H1 (cell line): ENCODE measurements around the gene ME3. TPM values are rescaled to one million over a fixed set of nuclear protein-coding genes. Genes with fewer than 3 reads are reported as not detected.

Experiments
- CTCF ChIA-PET: fragments of 300-600 bp; sonication (Branson Sonifier 250); formaldehyde crosslinking; loops from one replicate; lab custom pipeline; 2021; ENCODE audit not compliant: partially characterized antibody; lab: Charles Lee
- POLR2A ChIA-PET: fragments of 300-600 bp; sonication (Branson Sonifier 250); formaldehyde crosslinking; loops from one replicate; lab custom pipeline; 2021; ENCODE audit warnings: inconsistent platforms; ENCODE audit not compliant: partially characterized antibody; lab: Charles Lee
- DNase-seq, 2 experiments: peaks; one replicate each; pipeline versions ENCODE4 v3.0.0 to v3.0.0-alpha.2; 2010 to 2022; ENCODE audit warnings: low spot score in 2 of 2, low read depth in 1 of 2, mixed read lengths in 1 of 2
- FAIRE-seq: peaks from 2 replicates; lab custom pipeline; 2011; peaks lifted over from hg19 to GRCh38; lab: Jason Lieb, UNC
- H2AFZ ChIP-seq: 2 replicates; pipeline ENCODE4 v1.8.1; 2012; ENCODE audit warnings: low read length, inconsistent platforms
- H2AK5ac ChIP-seq: 2 replicates; pipeline ENCODE4 v1.6.1; 2013; ENCODE audit warnings: low read depth, low read length
- H2BK120ac ChIP-seq: replicated peaks from 2 replicates; pipeline ENCODE3; 2013; ENCODE audit warnings: low read depth, low read length, inconsistent platforms
- H2BK12ac ChIP-seq: 2 replicates; pipeline ENCODE4 v1.6.1; 2013; ENCODE audit warnings: low read depth, low read length
- H2BK15ac ChIP-seq: 2 replicates; pipeline ENCODE4 v1.6.1; 2013; ENCODE audit warnings: low read length
- H2BK20ac ChIP-seq: 2 replicates; pipeline ENCODE4 v1.6.1; 2013; ENCODE audit warnings: low read length
- H2BK5ac ChIP-seq: 2 replicates; pipeline ENCODE4 v1.6.1; 2013; ENCODE audit warnings: low read depth, low read length
- H3K14ac ChIP-seq: 2 replicates; pipeline ENCODE4 v1.6.1; 2013; ENCODE audit warnings: inconsistent platforms; ENCODE audit not compliant: insufficient read length
- H3K18ac ChIP-seq: 2 replicates; pipeline ENCODE4 v1.6.1; 2013; ENCODE audit warnings: low read length; ENCODE audit errors: extremely low read depth
- H3K23ac ChIP-seq: 2 replicates; pipeline ENCODE4 v1.6.1; 2013; ENCODE audit warnings: inconsistent platforms; ENCODE audit not compliant: insufficient read length
- H3K23me2 ChIP-seq: 2 replicates; pipeline ENCODE4 v1.6.1; 2013; ENCODE audit warnings: low read depth, low read length
- H3K27ac ChIP-seq: 2 replicates; pipeline ENCODE4 v1.6.1; 2011; ENCODE audit warnings: low read depth, low read length, inconsistent platforms
- H3K27me3 ChIP-seq, 4 experiments: replicated peaks in 1 of 4; 1 replicate in 1 of 4; 2 replicates in 3 of 4; pipeline versions ENCODE4 v1.6.1 to v1.8.1; 2011 to 2013; ENCODE audit warnings: low read length in 3 of 4, mild to moderate bottlenecking in 3 of 4, inconsistent platforms in 2 of 4, mixed read lengths in 2 of 4, moderate library complexity in 1 of 4; ENCODE audit not compliant: control insufficient read depth in 3 of 4, insufficient read depth in 3 of 4; ENCODE audit errors: extremely low read depth in 1 of 4
- H3K36me3 ChIP-seq, 4 experiments: 2 replicates each; pipeline versions ENCODE4 v1.6.1 to v1.8.1; 2011 to 2013; ENCODE audit warnings: mild to moderate bottlenecking in 4 of 4, low read length in 3 of 4, moderate library complexity in 2 of 4, control low read depth in 1 of 4, inconsistent platforms in 1 of 4; ENCODE audit not compliant: insufficient read depth in 4 of 4, control insufficient read depth in 2 of 4
- H3K4ac ChIP-seq: replicated peaks from 2 replicates; pipeline ENCODE3; 2013; ENCODE audit warnings: low read length, low read depth, mixed read lengths, inconsistent platforms; ENCODE audit not compliant: insufficient read length
- H3K4me1 ChIP-seq, 4 experiments: replicated peaks in 1 of 4; 1 replicate in 1 of 4; 2 replicates in 3 of 4; pipeline versions ENCODE4 v1.6.1 to v1.8.1; 2011 to 2013; ENCODE audit warnings: low read length in 3 of 4, inconsistent platforms in 2 of 4, mixed read lengths in 1 of 4; ENCODE audit not compliant: insufficient read depth in 4 of 4, control insufficient read depth in 3 of 4
- H3K4me2 ChIP-seq, 2 experiments: 2 replicates each; pipeline versions ENCODE4 v1.6.1 to v1.8.1; 2011 to 2013; ENCODE audit warnings: low read depth in 2 of 2, low read length in 2 of 2, control low read depth in 1 of 2, inconsistent platforms in 1 of 2, mild to moderate bottlenecking in 1 of 2; ENCODE audit not compliant: insufficient read depth in 1 of 2
- H3K4me3 ChIP-seq, 4 experiments: fragments of 200-600, 300-600 bp in 1 of 4; sonication (generic), shearing (Covaris generic), sonication (Bioruptor Twin) in 1 of 4; 2 replicates each; pipeline versions ENCODE4 v1.5.1 to v1.8.1; 2011 to 2016; ENCODE audit warnings: low read length in 4 of 4, low read depth in 3 of 4, control low read depth in 2 of 4, inconsistent platforms in 2 of 4, mild to moderate bottlenecking in 2 of 4, mixed read lengths in 1 of 4, moderate library complexity in 1 of 4; ENCODE audit not compliant: insufficient read depth in 2 of 4; ENCODE audit errors: extremely low read depth in 1 of 4
- H3K56ac ChIP-seq: replicated peaks from 2 replicates; pipeline ENCODE3; 2013; ENCODE audit warnings: low read depth, mild to moderate bottlenecking, mixed read lengths, low read length, inconsistent platforms; ENCODE audit not compliant: insufficient read length
- H3K79me1 ChIP-seq: 2 replicates; pipeline ENCODE4 v1.6.1; 2013; ENCODE audit warnings: low read depth, low read length, control low read depth
- H3K79me2 ChIP-seq, 2 experiments: 2 replicates each; pipeline versions ENCODE4 v1.6.1 to v1.8.1; 2012 to 2013; ENCODE audit warnings: low read length in 2 of 2, mild to moderate bottlenecking in 2 of 2, inconsistent platforms in 1 of 2; ENCODE audit not compliant: insufficient read depth in 2 of 2, control insufficient read depth in 1 of 2
- H3K9ac ChIP-seq, 4 experiments: replicated peaks in 1 of 4; 1 replicate in 1 of 4; 2 replicates in 3 of 4; pipeline versions ENCODE4 v1.6.1 to v1.8.1; 2011 to 2013; ENCODE audit warnings: low read depth in 3 of 4, low read length in 3 of 4, control low read depth in 2 of 4, mild to moderate bottlenecking in 2 of 4, moderate library complexity in 2 of 4, inconsistent platforms in 1 of 4; ENCODE audit errors: extremely low read depth in 1 of 4
- H3K9me3 ChIP-seq, 2 experiments: 2 replicates each; pipeline versions ENCODE4 v1.6.1 to v1.8.1; 2012 to 2013; ENCODE audit warnings: mild to moderate bottlenecking in 2 of 2, moderate library complexity in 2 of 2, control low read depth in 1 of 2, inconsistent platforms in 1 of 2, low read depth in 1 of 2, low read length in 1 of 2, mixed read lengths in 1 of 2; ENCODE audit not compliant: insufficient read depth in 2 of 2
- H4K20me1 ChIP-seq, 2 experiments: replicated peaks in 1 of 2; 2 replicates each; pipeline versions ENCODE3 to v1.8.1; 2011 to 2013; ENCODE audit warnings: inconsistent platforms in 2 of 2, low read length in 2 of 2, mild to moderate bottlenecking in 1 of 2; ENCODE audit not compliant: insufficient read depth in 2 of 2, control insufficient read depth in 1 of 2
- H4K5ac ChIP-seq: 2 replicates; pipeline ENCODE4 v1.6.1; 2013; ENCODE audit warnings: low read length, low read depth, mixed read lengths, inconsistent platforms; ENCODE audit not compliant: insufficient read length
- H4K8ac ChIP-seq: 2 replicates; pipeline ENCODE4 v1.8.0; 2013; ENCODE audit warnings: mild to moderate bottlenecking, moderate library complexity, low read length, inconsistent platforms; ENCODE audit not compliant: insufficient read depth; ENCODE audit errors: extremely low read depth
- H4K91ac ChIP-seq: replicated peaks from 2 replicates; pipeline ENCODE3; 2013; ENCODE audit warnings: low read length, mixed read lengths, inconsistent platforms; ENCODE audit not compliant: insufficient read length
- HDAC6 ChIP-seq: IDR thresholded peaks from one replicate; pipeline ENCODE4 v1.7.1; 2012; ENCODE audit warnings: low read depth, mild to moderate bottlenecking, inconsistent platforms, low read length, moderate library complexity
- RFX5 ChIP-seq: IDR thresholded peaks from 2 replicates; pipeline ENCODE4 v1.6.1; 2011; ENCODE audit warnings: low read depth, low read length, improper control_type of control experiment, borderline replicate concordance
- RNF2 ChIP-seq: fragments of 200-900, 300-1000 bp; sonication (generic); IDR thresholded peaks from 2 replicates; pipeline ENCODE4 v1.7.1; 2016; ENCODE audit warnings: borderline replicate concordance, low read depth, mild to moderate bottlenecking, antibody characterized with exemption, low read length; ENCODE audit not compliant: poor library complexity, severe bottlenecking; ENCODE audit errors: missing control alignments
- SIRT6 ChIP-seq: IDR thresholded peaks from one replicate; pipeline ENCODE4 v1.7.1; 2012; ENCODE audit warnings: low read length, inconsistent platforms
- WGBS, 2 experiments: shearing (Covaris generic) in 1 of 2; methylation state at CpG; one replicate each; pipeline versions ENCODE4 v1.1.6 to v1.1.7; 2013 to 2015; ENCODE audit warnings: low lambda C conversion rate in 2 of 2, mixed read lengths in 2 of 2, inconsistent platforms in 1 of 2, low coverage in 1 of 2, missing lambda C conversion rate in 1 of 2; ENCODE audit not compliant: insufficient replicate concordance in 2 of 2, insufficient coverage in 1 of 2, insufficient read length in 1 of 2; ENCODE audit errors: extremely low coverage in 1 of 2, missing lambda C conversion rate in 1 of 2; 5-methylcytosine and 5-hydroxymethylcytosine counted together
- polyA plus RNA-seq, 7 experiments: library from polyadenylated mRNA; depleted of rRNA in 3 of 7; stranded (reverse) in 5 of 7; unstranded in 2 of 7; fragments of >200 nt in 5 of 7; fragments of 200-250 nt in 2 of 7; gene quantifications; 1 replicate in 5 of 7; 2 replicates in 1 of 7; 4 replicates in 1 of 7; pipeline versions ENCODE4 v1.2.1 to v1.2.3, GENCODE V29; 2011 to 2013; ENCODE audit warnings: missing spikeins in 2 of 7, mixed read lengths in 2 of 7
- total RNA-seq: library from RNA; stranded (reverse); fragmentation: NEBNext Ultra II Directional; extraction: Animal tissue kit (Norgen Biotek cat#: 25700); gene quantifications from 2 replicates; pipeline ENCODE4 v1.2.1, GENCODE V29; 2021

ME3 gene
- total and polyA plus RNA-seq, 2 of the 8 experiments (the other 6 are each of a cell fraction or from before 2014, with no cell fraction given): 1.5 to 2.8 TPM

DNA sequence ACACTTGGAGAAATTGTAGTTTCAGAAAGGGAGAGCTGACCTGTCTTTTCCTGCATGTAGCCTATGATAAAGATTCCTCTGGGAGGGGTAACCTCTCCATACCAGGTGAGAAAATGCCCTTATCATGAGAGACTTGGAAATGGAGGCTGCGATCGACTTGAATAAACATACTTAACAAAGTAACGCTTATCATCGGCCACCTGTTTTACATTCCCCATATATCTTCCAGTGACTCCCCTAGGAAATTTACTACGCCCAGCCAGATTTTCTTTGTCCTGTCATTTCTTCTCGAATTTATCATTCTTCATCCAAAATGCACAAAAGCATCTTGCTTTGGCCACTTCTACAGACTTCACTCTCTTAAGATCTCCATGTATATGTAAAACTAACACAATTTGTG lies 154.2 kb downstream of the ME3 start:
- no peak overlapping the region for H3K4me3 ChIP-seq
- no peak overlapping the region for H3K23ac ChIP-seq
- FAIRE-seq (no peak), DNase-seq (no peak)
- H3K9me3 ChIP-seq: no peaks in the 10 kb centered on the region
- H4K8ac ChIP-seq: no peak overlapping the region
- TF ChIP-seq RNF2: no peak
- no peak for TF ChIP-seq RFX5
- TF ChIP-seq SIRT6: no peak
- TF ChIP-seq HDAC6: no peak
- no peak overlapping the region for H3K4me2 ChIP-seq
- no peaks in the 10 kb centered on the region for H3K36me3 ChIP-seq
- H3K56ac ChIP-seq: no peak overlapping the region
- no peak overlapping the region for H4K91ac ChIP-seq
- no peak overlapping the region for H3K4ac ChIP-seq
- H3K79me2 ChIP-seq: no peaks in the 10 kb centered on the region
- H2BK5ac ChIP-seq: no peak overlapping the region
- WGBS, 2 experiments: 92% methylated on average over 6 of the region's 6 CpGs; no CpG with 5 or more reads in 1 of the 2 experiments
- no peaks in the 10 kb centered on the region for H4K20me1 ChIP-seq
- H2AK5ac ChIP-seq: no peak overlapping the region
- H2AFZ ChIP-seq: no peak overlapping the region
- H3K27me3 ChIP-seq: no peaks in the 10 kb centered on the region; a peak in 2 of 7 replicates
- no peak overlapping the region for H3K9ac ChIP-seq
- H2BK20ac ChIP-seq: no peak overlapping the region
- no peaks in the 10 kb centered on the region for H3K23me2 ChIP-seq
- POLR2A ChIA-PET: no interaction called here
- no peak overlapping the region for H3K27ac ChIP-seq
- no peak overlapping the region for H2BK12ac ChIP-seq
- no peak overlapping the region for H2BK15ac ChIP-seq
- H3K4me1 ChIP-seq: peaks cover 0 to 4% (median 0%) of the 10 kb centered on the region in 4 experiments; a peak in 2 of 7 replicates
- no peak overlapping the region for H2BK120ac ChIP-seq
- no peak overlapping the region for H3K14ac ChIP-seq
- H3K18ac ChIP-seq: no peak overlapping the region
- CTCF ChIA-PET: interaction anchor here (0.6 to 3.5 kb wide), 4 partner anchors 19 to 297 kb away, joined by 3 to 17 read pairs (median 4); no protein-coding TSS in a partner anchor
- H4K5ac ChIP-seq: no peak overlapping the region
- no peaks in the 10 kb centered on the region for H3K79me1 ChIP-seq
